CD4-positive, alpha-beta T cell treated with Interleukin-15 for 1 hour (primary cell): ENCODE data around the gene NXNL2.
A peak's percentile ranks its signal among the peaks of the same experiment; 100 is the strongest.

Source experiments
- DNase-seq: peaks from one replicate; pipeline ENCODE4 v3.0.0-alpha.2; 2020

The NXNL2 gene

GRCh38 chr9:88580961-88581360, 46.0 kb downstream of the NXNL2 start:
- no peak for DNase-seq

- no peak for DNase-seq
Observed at GRCh38 chr9:88583901-88584596, 49.1 kb downstream of the NXNL2 start.

- DNase-seq, result no peak
Observed at GRCh38 chr9:88585426-88585825, 50.4 kb downstream of the NXNL2 start.

GRCh38 chr9:88586452-88586851, 51.5 kb downstream of the NXNL2 start:
- DNase-seq, result no peak

- no peak for DNase-seq
Observed at GRCh38 chr9:88587182-88587581, 52.2 kb downstream of the NXNL2 start.

- DNase-seq, result no peak
Observed at GRCh38 chr9:88587885-88588649, 53.1 kb downstream of the NXNL2 start.

GRCh38 chr9:88589656-88590055, 54.7 kb downstream of the NXNL2 start:
- DNase-seq, result no peak

- no peak for DNase-seq
Observed at GRCh38 chr9:88590558-88591146, 55.7 kb downstream of the NXNL2 start.

- DNase-seq, result peak; percentile 27
Observed at GRCh38 chr9:88593537-88594185, 58.7 kb downstream of the NXNL2 start.
